H1 (cell line): Measurements from ENCODE around the gene LLGL2.

Source experiments
- EZH2 ChIP-seq: fragments of 200-600 bp; sonication (generic); IDR thresholded peaks from 2 replicates; pipeline ENCODE4 v1.7.1; 2012; ENCODE audit warnings: low read depth, mild to moderate bottlenecking, moderate library complexity, low read length, inconsistent platforms; ENCODE audit not compliant: severe bottlenecking
- JUND ChIP-seq: IDR thresholded peaks from 2 replicates; pipeline ENCODE4 v1.6.1; 2011; ENCODE audit warnings: mild to moderate bottlenecking, improper control_type of control experiment, low read length
- MAFK ChIP-seq: IDR thresholded peaks from 2 replicates; pipeline ENCODE4 v1.6.1; 2012; ENCODE audit warnings: low read depth, mild to moderate bottlenecking, improper control_type of control experiment, low read length
- POLR2A ChIP-seq, 2 experiments: IDR thresholded peaks; 1 replicate in 1 of 2; 2 replicates in 1 of 2; pipeline ENCODE4 v1.6.1; 2011; ENCODE audit warnings: low read depth in 2 of 2, low read length in 2 of 2, mild to moderate bottlenecking in 2 of 2; ENCODE audit errors: control extremely low read depth in 1 of 2
- RFX5 ChIP-seq: IDR thresholded peaks from 2 replicates; pipeline ENCODE4 v1.6.1; 2011; ENCODE audit warnings: low read depth, low read length, improper control_type of control experiment, borderline replicate concordance
- SRF ChIP-seq: IDR thresholded peaks from 2 replicates; pipeline ENCODE4 v1.6.1; 2011; ENCODE audit warnings: mild to moderate bottlenecking, low read depth, low read length, moderate library complexity
- TF ChIP-seq, protein P1 (sequence below), 3 experiments: IDR thresholded peaks; 1 replicate in 2 of 3; 2 replicates in 1 of 3; pipeline versions ENCODE4 v1.5.1 to v1.6.1; 2011; ENCODE audit warnings: low read length in 3 of 3, mild to moderate bottlenecking in 3 of 3, inconsistent platforms in 2 of 3, low read depth in 1 of 3, moderate library complexity in 1 of 3; ENCODE audit not compliant: insufficient read depth in 1 of 3; ENCODE audit errors: control extremely low read depth in 1 of 3

DNA sequence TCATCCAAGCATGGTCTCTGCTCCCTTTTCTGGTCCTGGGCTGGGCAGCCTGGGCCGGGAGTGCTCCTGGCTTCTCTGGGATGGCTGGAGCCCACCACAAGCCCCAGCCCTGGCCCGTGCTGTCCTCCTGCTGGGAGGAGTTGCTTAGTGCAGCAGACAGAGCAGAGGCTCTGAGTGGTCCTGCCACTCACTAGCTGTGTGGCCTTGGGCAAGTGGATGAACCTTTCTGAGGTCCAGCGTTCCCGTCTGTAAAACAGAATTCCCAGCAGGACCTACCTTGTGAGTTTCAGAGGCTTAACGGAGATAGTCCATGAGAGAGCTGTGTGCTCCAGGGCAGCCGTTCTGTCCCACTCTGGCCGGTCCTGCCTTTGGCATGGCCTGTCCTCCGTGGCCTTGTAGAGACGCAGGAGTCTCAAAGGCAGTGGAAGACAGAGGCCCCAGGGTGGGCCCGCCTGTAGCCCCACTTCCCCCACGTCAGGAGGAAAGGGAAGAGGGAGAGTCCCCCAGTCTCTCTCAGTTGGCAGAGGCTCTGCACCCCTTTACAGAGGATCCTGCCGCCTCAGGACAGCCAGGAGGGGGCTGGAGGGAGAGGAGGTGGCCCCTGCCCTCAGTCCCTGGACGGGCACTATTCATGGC is 69.9 kb downstream of the LLGL2 start:
- TF ChIP-seq RFX5 (no peak), MAFK (no peak), POLR2A (IDR thresholded peaks at IDR 0.05; ENCODE audit: control extremely low read depth in 1 of 2, low read depth in 2 of 2, low read length in 2 of 2) (no peak), SRF (no peak), EZH2 (no peak), JUND (no peak)
- TF ChIP-seq, protein P1, sequence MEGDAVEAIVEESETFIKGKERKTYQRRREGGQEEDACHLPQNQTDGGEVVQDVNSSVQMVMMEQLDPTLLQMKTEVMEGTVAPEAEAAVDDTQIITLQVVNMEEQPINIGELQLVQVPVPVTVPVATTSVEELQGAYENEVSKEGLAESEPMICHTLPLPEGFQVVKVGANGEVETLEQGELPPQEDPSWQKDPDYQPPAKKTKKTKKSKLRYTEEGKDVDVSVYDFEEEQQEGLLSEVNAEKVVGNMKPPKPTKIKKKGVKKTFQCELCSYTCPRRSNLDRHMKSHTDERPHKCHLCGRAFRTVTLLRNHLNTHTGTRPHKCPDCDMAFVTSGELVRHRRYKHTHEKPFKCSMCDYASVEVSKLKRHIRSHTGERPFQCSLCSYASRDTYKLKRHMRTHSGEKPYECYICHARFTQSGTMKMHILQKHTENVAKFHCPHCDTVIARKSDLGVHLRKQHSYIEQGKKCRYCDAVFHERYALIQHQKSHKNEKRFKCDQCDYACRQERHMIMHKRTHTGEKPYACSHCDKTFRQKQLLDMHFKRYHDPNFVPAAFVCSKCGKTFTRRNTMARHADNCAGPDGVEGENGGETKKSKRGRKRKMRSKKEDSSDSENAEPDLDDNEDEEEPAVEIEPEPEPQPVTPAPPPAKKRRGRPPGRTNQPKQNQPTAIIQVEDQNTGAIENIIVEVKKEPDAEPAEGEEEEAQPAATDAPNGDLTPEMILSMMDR (IDR thresholded peaks at IDR 0.05; ENCODE audit: control extremely low read depth in 1 of 3, insufficient read depth in 1 of 3, low read depth in 1 of 3, low read length in 3 of 3): no peak
